MM.1S (cell line): ENCODE data around the gene ZBTB17.

Source experiments
- DNase-seq: peaks from one replicate; pipeline ENCODE4 v3.0.0-alpha.2; 2015
- H2AFZ ChIP-seq: fragments of 300-600 bp; sonication (generic); 2 replicates; pipeline ENCODE4 v1.6.0; 2016; ENCODE audit warnings: antibody characterized with exemption, low read length
- H3F3A ChIP-seq: fragments of 300-600 bp; sonication (generic); 2 replicates; pipeline ENCODE4 v1.6.1; 2016; ENCODE audit warnings: mild to moderate bottlenecking, antibody characterized with exemption, low read length, moderate library complexity, mixed read lengths; ENCODE audit not compliant: insufficient read depth
- H3K27ac ChIP-seq: fragments of 300-600 bp; sonication (generic); 2 replicates; pipeline ENCODE4 v1.5.1; 2016; ENCODE audit warnings: mild to moderate bottlenecking, low read length
- H3K27me3 ChIP-seq: fragments of 300-600 bp; sonication (generic); replicated peaks from 2 replicates; pipeline ENCODE4 v1.6.0; 2016; ENCODE audit warnings: low read length; ENCODE audit not compliant: insufficient read depth
- H3K36me3 ChIP-seq: fragments of 300-600 bp; sonication (generic); replicated peaks from 2 replicates; pipeline ENCODE4 v1.6.1; 2016; ENCODE audit warnings: mild to moderate bottlenecking, low read length, mixed read lengths; ENCODE audit not compliant: insufficient read depth
- H3K4me1 ChIP-seq: fragments of 300-600 bp; sonication (generic); 2 replicates; pipeline ENCODE4 v1.6.1; 2016; ENCODE audit warnings: low read length, mixed read lengths
- H3K4me2 ChIP-seq: fragments of 300-600 bp; sonication (generic); 2 replicates; pipeline ENCODE4 v1.6.0; 2016; ENCODE audit warnings: low read depth, low read length
- H3K4me3 ChIP-seq: fragments of 300-600 bp; sonication (generic); 2 replicates; pipeline ENCODE4 v1.5.1; 2016; ENCODE audit warnings: low read length, mixed read lengths
- H3K79me2 ChIP-seq: fragments of 300-600 bp; sonication (generic); 2 replicates; pipeline ENCODE4 v1.6.1; 2016; ENCODE audit warnings: mixed run types, low read length, mixed read lengths
- H3K9ac ChIP-seq: fragments of 300-600 bp; sonication (generic); 2 replicates; pipeline ENCODE4 v1.6.1; 2016; ENCODE audit warnings: low read length, mixed read lengths
- H3K9me2 ChIP-seq: fragments of 300-600 bp; sonication (generic); replicated peaks from 2 replicates; pipeline ENCODE4 v1.6.1; 2016; ENCODE audit warnings: mild to moderate bottlenecking, low read length, mixed read lengths; ENCODE audit not compliant: insufficient read depth
- H3K9me3 ChIP-seq: fragments of 300-600 bp; sonication (generic); replicated peaks from 2 replicates; pipeline ENCODE4 v1.6.1; 2016; ENCODE audit warnings: mild to moderate bottlenecking, low read length, mixed read lengths; ENCODE audit not compliant: insufficient read depth
- H4K20me1 ChIP-seq: fragments of 300-600 bp; sonication (generic); 2 replicates; pipeline ENCODE4 v1.6.1; 2016; ENCODE audit warnings: mild to moderate bottlenecking, low read length, moderate library complexity, mixed read lengths; ENCODE audit not compliant: insufficient read depth
- CTCF ChIP-seq: fragments of 300-600 bp; sonication (generic); IDR thresholded peaks from 2 replicates; pipeline ENCODE4 v1.5.1; 2016; ENCODE audit warnings: antibody characterized with exemption, low read length, mixed read lengths
- EZH2 ChIP-seq: fragments of 300-600 bp; sonication (generic); optimal IDR thresholded peaks from 2 replicates; pipeline ENCODE3; 2017; ENCODE audit warnings: low read depth, mild to moderate bottlenecking, antibody characterized with exemption, low read length, mixed read lengths
- EZH2phosphoT487 ChIP-seq: fragments of 300-600 bp; sonication (generic); IDR thresholded peaks from 2 replicates; pipeline ENCODE4 v1.6.1; 2018; ENCODE audit warnings: antibody characterized with exemption, low read length

ZBTB17 gene

GRCh38 chr1:15940110-15941043 lies 35.5 kb downstream of the ZBTB17 start:
- no peaks in the 10 kb centered on the region for H3K27me3 ChIP-seq
- H3K4me1 ChIP-seq = no peaks in the 10 kb centered on the region
- TF ChIP-seq CTCF (no peak), EZH2 (no peak), EZH2phosphoT487 (no peak)
- H3K4me3 ChIP-seq = no peak overlapping the region
- H2AFZ ChIP-seq = no peak overlapping the region
- no peak overlapping the region for H3K9ac ChIP-seq
- H3K9me3 ChIP-seq = no peaks in the 10 kb centered on the region
- no peaks in the 10 kb centered on the region for H3K9me2 ChIP-seq
- no peaks in the 10 kb centered on the region for H3F3A ChIP-seq
- DNase-seq = no peak
- no peak overlapping the region for H3K27ac ChIP-seq
- no peaks in the 10 kb centered on the region for H3K79me2 ChIP-seq
- H3K4me2 ChIP-seq = no peak overlapping the region
- H4K20me1 ChIP-seq = no peaks in the 10 kb centered on the region
- no peaks in the 10 kb centered on the region for H3K36me3 ChIP-seq

- no peak for DNase-seq
- Histone ChIP-seq H3K79me2 (no peaks in the 10 kb centered on the region), H3K4me2 (no peak overlapping the region), H3K4me1 (no peaks in the 10 kb centered on the region), H2AFZ (no peak overlapping the region), H3K9me3 (no peaks in the 10 kb centered on the region), H3F3A (no peaks in the 10 kb centered on the region), H3K4me3 (no peak overlapping the region), H3K9me2 (no peaks in the 10 kb centered on the region), H3K27ac (no peak overlapping the region), H4K20me1 (no peaks in the 10 kb centered on the region), H3K36me3 (no peaks in the 10 kb centered on the region), H3K27me3 (no peaks in the 10 kb centered on the region), H3K9ac (no peak overlapping the region)
- no peak for TF ChIP-seq EZH2
Observed at GRCh38 chr1:15939181-15940109, 36.5 kb downstream of the ZBTB17 start.

GRCh38 chr1:15938628-15939161 lies 37.2 kb downstream of the ZBTB17 start:
- 0 out of 2 replicates have a peak, but pooled peaks cover under 1% of the 10 kb centered on the region for H3K36me3 ChIP-seq
- no peak overlapping the region for H3K27ac ChIP-seq
- no peaks in the 10 kb centered on the region for H3K4me1 ChIP-seq

More at GRCh38 chr1:15938628-15939161, 37.2 kb downstream of the ZBTB17 start:
- no peak for TF ChIP-seq EZH2
- TF ChIP-seq EZH2phosphoT487 = no peak
- no peak for TF ChIP-seq CTCF
- DNase-seq = no peak
- Histone ChIP-seq H4K20me1 (no peaks in the 10 kb centered on the region), H3F3A (no peaks in the 10 kb centered on the region), H3K27me3 (no peaks in the 10 kb centered on the region), H3K9me2 (no peaks in the 10 kb centered on the region), H3K9me3 (no peaks in the 10 kb centered on the region), H3K4me3 (no peak overlapping the region), H3K4me2 (no peak overlapping the region), H3K9ac (no peak overlapping the region), H3K79me2 (no peaks in the 10 kb centered on the region), H2AFZ (no peak overlapping the region)
